Activated CD8-positive, alpha-beta memory T cell treated with anti-CD3 and anti-CD28 coated beads, Interleukin-2, amount 50 U/mL, for 1 hour (primary cell): ENCODE results near the gene FNDC3B.
"Not testable (repeated sequence)": the region's sequence is repeated elsewhere in the genome, so short reads cannot be mapped to it uniquely, and the experiment has no call there.

Source experiments
- DNase-seq: peaks from one replicate; pipeline ENCODE4 v3.0.0-alpha.2; 2020; ENCODE audit errors: extremely low read depth

The FNDC3B gene

GRCh38 chr3:172093581-172094443, 54.4 kb downstream of the FNDC3B start:
- not testable (repeated sequence) for DNase-seq

DNA sequence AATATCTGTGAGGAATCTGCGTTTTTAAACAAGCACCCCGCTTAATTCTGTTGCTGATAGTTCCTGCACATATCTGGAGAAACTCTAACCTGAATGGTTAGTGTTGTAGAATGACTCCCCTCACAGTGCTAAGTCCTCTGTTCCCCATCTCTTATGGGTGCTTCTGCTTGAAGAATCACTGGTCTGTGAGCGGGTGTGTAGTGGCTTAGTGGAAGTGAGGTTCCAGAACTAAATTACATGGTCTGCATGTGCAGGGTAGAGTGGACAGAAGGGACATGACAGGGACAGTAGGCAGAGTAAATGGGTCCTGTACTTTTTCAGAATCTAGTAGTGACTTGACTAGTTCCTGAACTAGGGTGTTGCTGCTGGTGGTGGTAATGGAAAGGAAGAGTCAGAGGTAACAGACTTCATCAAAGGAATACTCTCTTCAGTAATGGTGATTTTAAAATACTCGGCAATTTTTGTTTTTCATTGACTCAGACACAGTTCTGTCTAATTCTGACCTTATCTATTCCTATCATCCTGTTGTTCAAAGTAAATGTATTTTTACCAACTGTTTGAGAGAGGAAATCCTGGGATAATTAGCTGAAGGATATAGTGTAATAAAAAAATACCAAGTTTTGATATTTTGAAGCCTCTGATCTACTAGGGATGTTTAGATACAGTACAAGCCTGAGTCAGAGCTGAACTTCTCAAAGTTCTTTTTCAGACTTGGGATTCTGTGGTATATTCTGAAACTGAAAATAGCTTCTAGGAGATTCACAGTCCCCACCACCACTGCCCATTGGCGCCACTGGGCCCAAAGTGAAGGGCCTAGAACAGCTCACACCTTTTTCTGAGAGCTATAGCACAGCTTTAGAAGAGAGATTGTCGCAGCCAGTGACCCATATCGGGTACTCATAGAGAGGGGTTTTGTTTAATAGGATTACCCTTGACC, 55.5 kb downstream of the FNDC3B start:
- no peak for DNase-seq

- DNase-seq, result no peak
Observed at GRCh38 chr3:172096881-172097420, 57.6 kb downstream of the FNDC3B start.

DNA sequence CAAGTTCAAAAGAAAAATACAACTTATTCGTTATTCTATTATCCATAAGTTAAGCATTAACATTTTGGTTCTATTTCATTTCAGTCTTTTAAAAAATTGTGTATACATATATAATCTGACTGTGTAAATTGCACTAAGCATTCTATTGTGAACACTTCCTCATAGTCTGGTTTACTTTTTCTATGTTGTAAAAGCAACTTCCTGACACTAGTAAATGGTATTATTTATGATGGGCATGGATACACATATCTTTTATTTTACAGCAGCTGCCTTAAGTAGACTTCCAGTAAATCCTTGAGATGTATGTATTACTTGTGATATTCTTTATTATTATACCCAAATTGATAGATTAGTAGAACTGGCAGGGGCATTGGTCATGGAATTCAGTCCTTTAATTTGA, 58.2 kb downstream of the FNDC3B start:
- DNase-seq, result no peak

- no peak for DNase-seq
Observed at GRCh38 chr3:172098698-172099494, 59.5 kb downstream of the FNDC3B start.

- no peak for DNase-seq
Observed at GRCh38 chr3:172099495-172099808, 60.1 kb downstream of the FNDC3B start.

DNA sequence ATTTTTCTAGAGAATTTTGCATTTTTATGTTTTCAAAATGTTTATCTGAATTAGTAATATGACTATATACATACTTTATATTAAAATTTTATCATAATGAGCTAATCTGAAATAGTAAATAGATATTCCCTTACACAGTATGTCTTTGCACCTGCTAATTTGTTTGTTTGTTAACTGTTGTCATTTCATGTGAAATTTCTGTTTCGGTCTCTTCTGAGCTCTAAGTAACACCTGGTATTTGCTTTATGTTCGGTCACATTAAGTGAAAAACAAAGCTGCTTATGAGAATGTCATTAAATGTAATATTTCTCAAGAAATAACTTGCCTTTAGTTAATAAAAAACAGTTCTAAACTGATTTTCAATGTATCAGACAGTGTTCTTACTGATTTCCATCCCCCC, 61.1 kb downstream of the FNDC3B start:
- DNase-seq, result no peak

DNA sequence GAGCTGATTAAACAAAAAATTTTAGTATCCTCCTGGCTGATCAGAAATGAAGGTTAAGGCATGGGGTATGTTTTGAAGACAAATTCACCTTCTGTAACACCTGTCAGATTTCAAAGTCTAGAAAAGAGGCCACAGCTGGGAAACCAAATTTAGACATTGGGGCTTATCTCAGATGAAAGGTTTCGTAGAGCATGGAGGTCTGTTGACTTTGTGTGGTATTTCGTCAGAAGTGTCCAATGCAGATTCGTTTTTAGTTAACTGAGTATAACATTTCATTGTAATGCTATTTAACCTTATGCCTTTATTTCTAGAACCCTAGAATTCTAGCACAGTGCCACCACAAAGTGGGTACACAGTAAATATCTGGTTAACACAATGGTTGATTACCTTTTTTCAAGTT, 61.7 kb downstream of the FNDC3B start:
- DNase-seq, result no peak

GRCh38 chr3:172102123-172102882, 62.9 kb downstream of the FNDC3B start:
- no peak for DNase-seq

GRCh38 chr3:172102883-172103310, 63.5 kb downstream of the FNDC3B start:
- no peak for DNase-seq

DNA sequence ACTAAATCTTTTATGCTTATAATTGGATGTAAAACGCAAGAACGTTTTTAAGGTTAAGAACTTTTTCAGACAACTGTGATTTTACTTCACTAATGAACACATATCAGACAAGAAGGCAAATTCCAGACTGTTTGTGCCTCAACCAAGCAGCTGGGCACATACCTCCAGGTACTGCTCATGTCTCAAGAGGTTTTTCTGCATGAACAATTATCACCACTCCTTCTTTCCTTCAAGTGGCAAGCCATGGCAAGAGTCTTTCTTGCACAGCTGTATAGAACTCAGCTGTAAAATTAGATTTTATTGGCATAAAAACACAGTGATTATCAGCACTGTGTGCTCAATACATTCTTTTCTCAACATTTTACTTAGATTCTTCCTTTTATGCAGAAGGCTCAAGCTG, 64.3 kb downstream of the FNDC3B start:
- DNase-seq, result no peak

- no peak for DNase-seq
Observed at GRCh38 chr3:172104471-172105072, 65.2 kb downstream of the FNDC3B start.

- no peak for DNase-seq
Observed at GRCh38 chr3:172106037-172106954, 66.9 kb downstream of the FNDC3B start.

DNA sequence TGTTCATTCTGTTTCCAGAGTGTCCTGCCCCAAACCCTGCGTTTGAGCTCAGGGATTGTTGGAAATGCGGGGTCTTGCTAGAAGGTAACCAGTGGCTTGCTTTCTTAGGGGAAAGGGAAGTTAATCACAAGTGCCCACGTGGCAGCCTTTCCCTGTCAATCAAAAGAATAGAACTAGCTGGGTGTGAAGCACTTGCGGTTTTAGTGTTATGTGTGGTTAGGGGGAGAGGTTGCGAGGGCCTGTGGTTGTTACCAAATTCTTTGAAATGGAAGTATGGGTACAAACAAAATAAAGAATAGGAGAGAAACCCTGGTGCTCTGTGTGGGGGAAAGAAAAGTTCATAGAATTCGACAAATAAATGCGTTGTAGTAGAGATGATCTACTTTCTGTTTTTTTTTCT, 67.6 kb downstream of the FNDC3B start:
- DNase-seq, result peak; percentile 52

DNA sequence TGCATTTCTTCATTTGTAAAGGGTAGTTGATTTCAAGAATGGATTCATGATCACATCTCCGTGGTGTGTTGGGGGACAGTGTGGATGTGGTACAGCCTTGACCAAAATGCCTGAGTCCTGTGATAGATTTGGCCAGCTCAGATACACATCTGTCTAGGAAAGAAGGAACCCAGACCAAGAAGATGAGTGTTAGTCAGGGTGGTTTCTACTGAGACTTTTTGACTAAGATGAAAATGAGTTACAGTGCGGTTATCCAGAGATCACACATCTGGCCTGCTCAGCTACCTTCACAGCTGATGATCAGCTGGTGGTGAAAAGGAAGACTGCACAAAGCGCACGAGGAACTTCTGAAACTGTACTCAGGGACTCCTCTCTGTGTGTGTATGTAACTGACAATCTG, 68.0 kb downstream of the FNDC3B start:
- DNase-seq, result no peak

GRCh38 chr3:172110127-172110779, 70.9 kb downstream of the FNDC3B start:
- DNase-seq, result no peak

DNA sequence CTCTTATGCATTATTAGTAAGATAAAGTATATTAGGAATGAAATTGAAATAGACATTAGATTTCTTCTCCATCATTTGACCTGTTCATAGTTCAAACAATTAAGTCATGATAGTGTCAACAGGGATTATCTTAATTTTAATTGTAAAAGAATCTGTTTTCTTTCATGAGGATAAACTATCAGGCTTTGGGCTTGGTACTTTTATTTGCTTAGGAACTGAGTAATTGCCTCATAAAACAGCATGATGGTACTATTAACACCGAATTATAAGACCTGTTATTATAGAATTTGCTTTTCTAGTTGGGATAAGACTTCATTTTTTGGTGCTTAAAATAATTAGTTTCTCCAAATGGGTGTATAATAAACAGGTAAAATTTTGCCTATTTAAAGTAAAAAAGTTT, 71.8 kb downstream of the FNDC3B start:
- no peak for DNase-seq

- no peak for DNase-seq
Observed at GRCh38 chr3:172112078-172112733, 72.8 kb downstream of the FNDC3B start.
